Gastroesophageal sphincter (tissue), 3 donors: ENCODE measurements around the gene RIC1.

Experiments
- EP300 ChIP-seq: sonication (generic); formaldehyde crosslinking; IDR thresholded peaks from one replicate; pipeline ENCODE4 v1.6.1; 2017; ENCODE audit warnings: antibody characterized with exemption, mild to moderate bottlenecking
- POLR2A ChIP-seq, 2 donors: fragments of 450-650 bp; IDR thresholded peaks; one replicate each; pipeline ENCODE4 v1.6.1; 2017; ENCODE audit warnings: antibody characterized with exemption in 2 of 2, mild to moderate bottlenecking in 2 of 2, moderate library complexity in 1 of 2
- POLR2AphosphoS5 ChIP-seq: sonication (generic); formaldehyde crosslinking; IDR thresholded peaks from one replicate; pipeline ENCODE4 v1.6.1; 2017; ENCODE audit warnings: antibody characterized with exemption
- TF ChIP-seq, protein P1 (sequence below), 4 experiments: fragments of 200-600 bp in 2 of 4; fragments of 450-650 bp in 2 of 4; sonication (generic) in 1 of 4; IDR thresholded peaks; one replicate each; pipeline ENCODE4 v1.5.1; 2017 to 2019; ENCODE audit warnings: antibody characterized with exemption in 4 of 4, mild to moderate bottlenecking in 2 of 4, moderate library complexity in 2 of 4

- TF ChIP-seq, protein P1, sequence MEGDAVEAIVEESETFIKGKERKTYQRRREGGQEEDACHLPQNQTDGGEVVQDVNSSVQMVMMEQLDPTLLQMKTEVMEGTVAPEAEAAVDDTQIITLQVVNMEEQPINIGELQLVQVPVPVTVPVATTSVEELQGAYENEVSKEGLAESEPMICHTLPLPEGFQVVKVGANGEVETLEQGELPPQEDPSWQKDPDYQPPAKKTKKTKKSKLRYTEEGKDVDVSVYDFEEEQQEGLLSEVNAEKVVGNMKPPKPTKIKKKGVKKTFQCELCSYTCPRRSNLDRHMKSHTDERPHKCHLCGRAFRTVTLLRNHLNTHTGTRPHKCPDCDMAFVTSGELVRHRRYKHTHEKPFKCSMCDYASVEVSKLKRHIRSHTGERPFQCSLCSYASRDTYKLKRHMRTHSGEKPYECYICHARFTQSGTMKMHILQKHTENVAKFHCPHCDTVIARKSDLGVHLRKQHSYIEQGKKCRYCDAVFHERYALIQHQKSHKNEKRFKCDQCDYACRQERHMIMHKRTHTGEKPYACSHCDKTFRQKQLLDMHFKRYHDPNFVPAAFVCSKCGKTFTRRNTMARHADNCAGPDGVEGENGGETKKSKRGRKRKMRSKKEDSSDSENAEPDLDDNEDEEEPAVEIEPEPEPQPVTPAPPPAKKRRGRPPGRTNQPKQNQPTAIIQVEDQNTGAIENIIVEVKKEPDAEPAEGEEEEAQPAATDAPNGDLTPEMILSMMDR (IDR thresholded peaks at IDR 0.05): no peak
- TF ChIP-seq POLR2A (IDR thresholded peaks at IDR 0.05): no peak
- no peak for TF ChIP-seq POLR2AphosphoS5
- TF ChIP-seq EP300: no peak
Measured at GRCh38 chr9:5819174-5819573, 190.3 kb downstream of the RIC1 start.
